H1 (cell line): ENCODE data around the gene MAP4K5. TPM values are rescaled to one million over a fixed set of nuclear protein-coding genes. Genes with fewer than 3 reads are reported as not detected.

Experiments used
- CTCF ChIA-PET: fragments of 300-600 bp; sonication (Branson Sonifier 250); formaldehyde crosslinking; loops from one replicate; lab custom pipeline; 2021; ENCODE audit not compliant: partially characterized antibody; lab: Charles Lee
- POLR2A ChIA-PET: fragments of 300-600 bp; sonication (Branson Sonifier 250); formaldehyde crosslinking; loops from one replicate; lab custom pipeline; 2021; ENCODE audit warnings: inconsistent platforms; ENCODE audit not compliant: partially characterized antibody; lab: Charles Lee
- DNase-seq, 2 experiments: peaks; one replicate each; pipeline versions ENCODE4 v3.0.0 to v3.0.0-alpha.2; 2010 to 2022; ENCODE audit warnings: low spot score in 2 of 2, low read depth in 1 of 2, mixed read lengths in 1 of 2
- FAIRE-seq: peaks from 2 replicates; lab custom pipeline; 2011; peaks lifted over from hg19 to GRCh38; lab: Jason Lieb, UNC
- H2AFZ ChIP-seq: 2 replicates; pipeline ENCODE4 v1.8.1; 2012; ENCODE audit warnings: low read length, inconsistent platforms
- H2AK5ac ChIP-seq: 2 replicates; pipeline ENCODE4 v1.6.1; 2013; ENCODE audit warnings: low read depth, low read length
- H2BK120ac ChIP-seq: replicated peaks from 2 replicates; pipeline ENCODE3; 2013; ENCODE audit warnings: low read depth, low read length, inconsistent platforms
- H2BK12ac ChIP-seq: 2 replicates; pipeline ENCODE4 v1.6.1; 2013; ENCODE audit warnings: low read depth, low read length
- H2BK15ac ChIP-seq: 2 replicates; pipeline ENCODE4 v1.6.1; 2013; ENCODE audit warnings: low read length
- H2BK20ac ChIP-seq: 2 replicates; pipeline ENCODE4 v1.6.1; 2013; ENCODE audit warnings: low read length
- H2BK5ac ChIP-seq: 2 replicates; pipeline ENCODE4 v1.6.1; 2013; ENCODE audit warnings: low read depth, low read length
- H3K14ac ChIP-seq: 2 replicates; pipeline ENCODE4 v1.6.1; 2013; ENCODE audit warnings: inconsistent platforms; ENCODE audit not compliant: insufficient read length
- H3K18ac ChIP-seq: 2 replicates; pipeline ENCODE4 v1.6.1; 2013; ENCODE audit warnings: low read length; ENCODE audit errors: extremely low read depth
- H3K23ac ChIP-seq: 2 replicates; pipeline ENCODE4 v1.6.1; 2013; ENCODE audit warnings: inconsistent platforms; ENCODE audit not compliant: insufficient read length
- H3K23me2 ChIP-seq: 2 replicates; pipeline ENCODE4 v1.6.1; 2013; ENCODE audit warnings: low read depth, low read length
- H3K27ac ChIP-seq: 2 replicates; pipeline ENCODE4 v1.6.1; 2011; ENCODE audit warnings: low read depth, low read length, inconsistent platforms
- H3K27me3 ChIP-seq, 4 experiments: replicated peaks in 1 of 4; 1 replicate in 1 of 4; 2 replicates in 3 of 4; pipeline versions ENCODE4 v1.6.1 to v1.8.1; 2011 to 2013; ENCODE audit warnings: low read length in 3 of 4, mild to moderate bottlenecking in 3 of 4, inconsistent platforms in 2 of 4, mixed read lengths in 2 of 4, moderate library complexity in 1 of 4; ENCODE audit not compliant: control insufficient read depth in 3 of 4, insufficient read depth in 3 of 4; ENCODE audit errors: extremely low read depth in 1 of 4
- H3K36me3 ChIP-seq, 4 experiments: 2 replicates each; pipeline versions ENCODE4 v1.6.1 to v1.8.1; 2011 to 2013; ENCODE audit warnings: mild to moderate bottlenecking in 4 of 4, low read length in 3 of 4, moderate library complexity in 2 of 4, control low read depth in 1 of 4, inconsistent platforms in 1 of 4; ENCODE audit not compliant: insufficient read depth in 4 of 4, control insufficient read depth in 2 of 4
- H3K4ac ChIP-seq: replicated peaks from 2 replicates; pipeline ENCODE3; 2013; ENCODE audit warnings: low read length, low read depth, mixed read lengths, inconsistent platforms; ENCODE audit not compliant: insufficient read length
- H3K4me1 ChIP-seq, 4 experiments: replicated peaks in 1 of 4; 1 replicate in 1 of 4; 2 replicates in 3 of 4; pipeline versions ENCODE4 v1.6.1 to v1.8.1; 2011 to 2013; ENCODE audit warnings: low read length in 3 of 4, inconsistent platforms in 2 of 4, mixed read lengths in 1 of 4; ENCODE audit not compliant: insufficient read depth in 4 of 4, control insufficient read depth in 3 of 4
- H3K4me2 ChIP-seq, 2 experiments: 2 replicates each; pipeline versions ENCODE4 v1.6.1 to v1.8.1; 2011 to 2013; ENCODE audit warnings: low read depth in 2 of 2, low read length in 2 of 2, control low read depth in 1 of 2, inconsistent platforms in 1 of 2, mild to moderate bottlenecking in 1 of 2; ENCODE audit not compliant: insufficient read depth in 1 of 2
- H3K4me3 ChIP-seq, 4 experiments: fragments of 200-600, 300-600 bp in 1 of 4; sonication (generic), shearing (Covaris generic), sonication (Bioruptor Twin) in 1 of 4; 2 replicates each; pipeline versions ENCODE4 v1.5.1 to v1.8.1; 2011 to 2016; ENCODE audit warnings: low read length in 4 of 4, low read depth in 3 of 4, control low read depth in 2 of 4, inconsistent platforms in 2 of 4, mild to moderate bottlenecking in 2 of 4, mixed read lengths in 1 of 4, moderate library complexity in 1 of 4; ENCODE audit not compliant: insufficient read depth in 2 of 4; ENCODE audit errors: extremely low read depth in 1 of 4
- H3K56ac ChIP-seq: replicated peaks from 2 replicates; pipeline ENCODE3; 2013; ENCODE audit warnings: low read depth, mild to moderate bottlenecking, mixed read lengths, low read length, inconsistent platforms; ENCODE audit not compliant: insufficient read length
- H3K79me1 ChIP-seq: 2 replicates; pipeline ENCODE4 v1.6.1; 2013; ENCODE audit warnings: low read depth, low read length, control low read depth
- H3K79me2 ChIP-seq, 2 experiments: 2 replicates each; pipeline versions ENCODE4 v1.6.1 to v1.8.1; 2012 to 2013; ENCODE audit warnings: low read length in 2 of 2, mild to moderate bottlenecking in 2 of 2, inconsistent platforms in 1 of 2; ENCODE audit not compliant: insufficient read depth in 2 of 2, control insufficient read depth in 1 of 2
- H3K9ac ChIP-seq, 4 experiments: replicated peaks in 1 of 4; 1 replicate in 1 of 4; 2 replicates in 3 of 4; pipeline versions ENCODE4 v1.6.1 to v1.8.1; 2011 to 2013; ENCODE audit warnings: low read depth in 3 of 4, low read length in 3 of 4, control low read depth in 2 of 4, mild to moderate bottlenecking in 2 of 4, moderate library complexity in 2 of 4, inconsistent platforms in 1 of 4; ENCODE audit errors: extremely low read depth in 1 of 4
- H3K9me3 ChIP-seq, 2 experiments: 2 replicates each; pipeline versions ENCODE4 v1.6.1 to v1.8.1; 2012 to 2013; ENCODE audit warnings: mild to moderate bottlenecking in 2 of 2, moderate library complexity in 2 of 2, control low read depth in 1 of 2, inconsistent platforms in 1 of 2, low read depth in 1 of 2, low read length in 1 of 2, mixed read lengths in 1 of 2; ENCODE audit not compliant: insufficient read depth in 2 of 2
- H4K20me1 ChIP-seq, 2 experiments: replicated peaks in 1 of 2; 2 replicates each; pipeline versions ENCODE3 to v1.8.1; 2011 to 2013; ENCODE audit warnings: inconsistent platforms in 2 of 2, low read length in 2 of 2, mild to moderate bottlenecking in 1 of 2; ENCODE audit not compliant: insufficient read depth in 2 of 2, control insufficient read depth in 1 of 2
- H4K5ac ChIP-seq: 2 replicates; pipeline ENCODE4 v1.6.1; 2013; ENCODE audit warnings: low read length, low read depth, mixed read lengths, inconsistent platforms; ENCODE audit not compliant: insufficient read length
- H4K8ac ChIP-seq: 2 replicates; pipeline ENCODE4 v1.8.0; 2013; ENCODE audit warnings: mild to moderate bottlenecking, moderate library complexity, low read length, inconsistent platforms; ENCODE audit not compliant: insufficient read depth; ENCODE audit errors: extremely low read depth
- H4K91ac ChIP-seq: replicated peaks from 2 replicates; pipeline ENCODE3; 2013; ENCODE audit warnings: low read length, mixed read lengths, inconsistent platforms; ENCODE audit not compliant: insufficient read length
- CBX5 ChIP-seq: fragments of 300-800, 300-1000 bp; sonication (generic); IDR thresholded peaks from 2 replicates; pipeline ENCODE4 v1.7.1; 2016; ENCODE audit warnings: antibody characterized with exemption, low read length, low read depth
- CEBPB ChIP-seq: IDR thresholded peaks from 2 replicates; pipeline ENCODE4 v1.6.1; 2012; ENCODE audit warnings: low read depth, low read length
- CHD2 ChIP-seq: IDR thresholded peaks from 2 replicates; pipeline ENCODE4 v1.6.1; 2012; ENCODE audit warnings: low read length, improper control_type of control experiment
- GABPA ChIP-seq: IDR thresholded peaks from 2 replicates; pipeline ENCODE4 v1.6.1; 2011; ENCODE audit warnings: mild to moderate bottlenecking, low read length, moderate library complexity, borderline replicate concordance; ENCODE audit not compliant: insufficient read depth
- HDAC6 ChIP-seq: IDR thresholded peaks from one replicate; pipeline ENCODE4 v1.7.1; 2012; ENCODE audit warnings: low read depth, mild to moderate bottlenecking, inconsistent platforms, low read length, moderate library complexity
- JUN ChIP-seq: IDR thresholded peaks from 2 replicates; pipeline ENCODE4 v1.6.1; 2011; ENCODE audit warnings: low read depth, mild to moderate bottlenecking, improper control_type of control experiment, low read length
- JUND ChIP-seq: IDR thresholded peaks from 2 replicates; pipeline ENCODE4 v1.6.1; 2011; ENCODE audit warnings: mild to moderate bottlenecking, improper control_type of control experiment, low read length
- KDM1A ChIP-seq: fragments of 200-600, 300-600 bp; sonication (generic); IDR thresholded peaks from 2 replicates; pipeline ENCODE4 v1.7.1; 2016; ENCODE audit warnings: mild to moderate bottlenecking, low read length, borderline replicate concordance
- NANOG ChIP-seq: IDR thresholded peaks from 2 replicates; pipeline ENCODE4 v1.6.1; 2011; ENCODE audit warnings: low read length, low read depth, mild to moderate bottlenecking, inconsistent platforms; ENCODE audit not compliant: insufficient read depth, poor library complexity, severe bottlenecking
- NRF1 ChIP-seq: IDR thresholded peaks from 2 replicates; pipeline ENCODE4 v1.6.1; 2011; ENCODE audit warnings: mild to moderate bottlenecking, low read depth, low read length, improper control_type of control experiment
- RBBP5 ChIP-seq: IDR thresholded peaks from 2 replicates; pipeline ENCODE4 v1.7.1; 2012; ENCODE audit warnings: low read depth, mild to moderate bottlenecking, inconsistent platforms, low read length, moderate library complexity, borderline replicate concordance
- SAP30 ChIP-seq: fragments of 300-600 bp; sonication (generic); IDR thresholded peaks from 2 replicates; pipeline ENCODE4 v1.7.1; 2012; ENCODE audit warnings: low read length, moderate library complexity, mild to moderate bottlenecking, inconsistent platforms; ENCODE audit not compliant: insufficient read depth, insufficient replicate concordance
- SIRT6 ChIP-seq: IDR thresholded peaks from one replicate; pipeline ENCODE4 v1.7.1; 2012; ENCODE audit warnings: low read length, inconsistent platforms
- SRF ChIP-seq: IDR thresholded peaks from 2 replicates; pipeline ENCODE4 v1.6.1; 2011; ENCODE audit warnings: mild to moderate bottlenecking, low read depth, low read length, moderate library complexity
- TAF7 ChIP-seq: optimal IDR thresholded peaks from 2 replicates; pipeline ENCODE3; 2011; ENCODE audit warnings: low read depth, mild to moderate bottlenecking, inconsistent platforms, low read length, moderate library complexity, borderline replicate concordance
- TBP ChIP-seq: IDR thresholded peaks from 2 replicates; pipeline ENCODE4 v1.6.1; 2011; ENCODE audit warnings: low read depth, low read length, improper control_type of control experiment
- WGBS, 2 experiments: shearing (Covaris generic) in 1 of 2; methylation state at CpG; one replicate each; pipeline versions ENCODE4 v1.1.6 to v1.1.7; 2013 to 2015; ENCODE audit warnings: low lambda C conversion rate in 2 of 2, mixed read lengths in 2 of 2, inconsistent platforms in 1 of 2, low coverage in 1 of 2, missing lambda C conversion rate in 1 of 2; ENCODE audit not compliant: insufficient replicate concordance in 2 of 2, insufficient coverage in 1 of 2, insufficient read length in 1 of 2; ENCODE audit errors: extremely low coverage in 1 of 2, missing lambda C conversion rate in 1 of 2; 5-methylcytosine and 5-hydroxymethylcytosine counted together
- polyA plus RNA-seq, 7 experiments: library from polyadenylated mRNA; depleted of rRNA in 3 of 7; stranded (reverse) in 5 of 7; unstranded in 2 of 7; fragments of >200 nt in 5 of 7; fragments of 200-250 nt in 2 of 7; gene quantifications; 1 replicate in 5 of 7; 2 replicates in 1 of 7; 4 replicates in 1 of 7; pipeline versions ENCODE4 v1.2.1 to v1.2.3, GENCODE V29; 2011 to 2013; ENCODE audit warnings: missing spikeins in 2 of 7, mixed read lengths in 2 of 7
- total RNA-seq: library from RNA; stranded (reverse); fragmentation: NEBNext Ultra II Directional; extraction: Animal tissue kit (Norgen Biotek cat#: 25700); gene quantifications from 2 replicates; pipeline ENCODE4 v1.2.1, GENCODE V29; 2021

Gene MAP4K5
- total and polyA plus RNA-seq, 2 of the 8 experiments (the other 6 are each of a cell fraction or from before 2014, with no cell fraction given): 7.6 to 34.5 TPM

DNA sequence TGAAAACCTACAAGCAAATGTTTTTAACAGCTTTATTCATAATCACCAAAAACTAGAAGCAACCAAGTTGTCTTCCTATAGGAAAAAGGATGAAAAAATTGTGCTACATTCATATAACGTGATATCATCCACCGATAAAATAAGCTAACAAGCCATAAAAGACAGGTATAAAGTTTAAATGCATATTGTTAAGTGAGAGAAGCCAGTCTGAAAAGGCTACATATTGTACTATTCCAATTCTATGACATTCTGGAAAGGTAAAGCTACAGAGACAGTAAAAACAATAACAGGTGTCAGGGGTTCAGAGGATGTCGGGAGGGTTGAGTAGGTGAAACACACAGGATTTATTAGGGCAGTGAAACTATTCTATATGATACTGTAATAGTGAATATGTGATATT, 158.4 kb downstream of the MAP4K5 start:
- H3K18ac ChIP-seq: no peak overlapping the region
- H3K56ac ChIP-seq: no peak overlapping the region
- H3K23me2 ChIP-seq: no peaks in the 10 kb centered on the region
- no peak overlapping the region for H4K8ac ChIP-seq
- H2BK15ac ChIP-seq: no peak overlapping the region
- no peak overlapping the region for H2AFZ ChIP-seq
- H3K79me1 ChIP-seq: no peaks in the 10 kb centered on the region
- H4K20me1 ChIP-seq: no peaks in the 10 kb centered on the region
- CTCF ChIA-PET: interaction anchor here (0.7 to 1.1 kb wide), 3 partner anchors 11 to 16 kb away, joined by 3 read pairs; no protein-coding TSS in a partner anchor
- no peak overlapping the region for H3K4me3 ChIP-seq
- no peak overlapping the region for H2BK12ac ChIP-seq
- no peaks in the 10 kb centered on the region; a peak in 1 of 7 replicates for H3K4me1 ChIP-seq
- no peak for FAIRE-seq
- no peaks in the 10 kb centered on the region for H3K36me3 ChIP-seq
- no peak overlapping the region for H2AK5ac ChIP-seq
- H2BK5ac ChIP-seq: no peak overlapping the region
- H2BK20ac ChIP-seq: no peak overlapping the region
- H3K4me2 ChIP-seq: no peak overlapping the region
- no peaks in the 10 kb centered on the region for H3K27me3 ChIP-seq
- no peak for DNase-seq
- no peak overlapping the region for H3K27ac ChIP-seq
- no peaks in the 10 kb centered on the region for H3K79me2 ChIP-seq
- H3K9ac ChIP-seq: no peak overlapping the region
- POLR2A ChIA-PET: no interaction called here
- 88% methylated on average over 3 of the region's 3 CpGs; no CpG with 5 or more reads in 1 of the 2 experiments for WGBS, 2 experiments
- no peak overlapping the region for H3K23ac ChIP-seq
- no peak overlapping the region for H3K14ac ChIP-seq
- H4K91ac ChIP-seq: no peak overlapping the region
- no peak overlapping the region for H4K5ac ChIP-seq
- no peak overlapping the region for H3K4ac ChIP-seq
- no peaks in the 10 kb centered on the region for H3K9me3 ChIP-seq
- no peak overlapping the region for H2BK120ac ChIP-seq
- TF ChIP-seq CEBPB (no peak), SAP30 (no peak), RBBP5 (no peak), TAF7 (no peak), NANOG (no peak), CHD2 (no peak), NRF1 (no peak), SRF (no peak), TBP (no peak), GABPA (no peak), HDAC6 (no peak), SIRT6 (no peak), JUN (no peak), CBX5 (no peak), KDM1A (no peak), JUND (no peak)
